ENCODE data around the gene ABCA7.

ABCA7 gene

DNA sequence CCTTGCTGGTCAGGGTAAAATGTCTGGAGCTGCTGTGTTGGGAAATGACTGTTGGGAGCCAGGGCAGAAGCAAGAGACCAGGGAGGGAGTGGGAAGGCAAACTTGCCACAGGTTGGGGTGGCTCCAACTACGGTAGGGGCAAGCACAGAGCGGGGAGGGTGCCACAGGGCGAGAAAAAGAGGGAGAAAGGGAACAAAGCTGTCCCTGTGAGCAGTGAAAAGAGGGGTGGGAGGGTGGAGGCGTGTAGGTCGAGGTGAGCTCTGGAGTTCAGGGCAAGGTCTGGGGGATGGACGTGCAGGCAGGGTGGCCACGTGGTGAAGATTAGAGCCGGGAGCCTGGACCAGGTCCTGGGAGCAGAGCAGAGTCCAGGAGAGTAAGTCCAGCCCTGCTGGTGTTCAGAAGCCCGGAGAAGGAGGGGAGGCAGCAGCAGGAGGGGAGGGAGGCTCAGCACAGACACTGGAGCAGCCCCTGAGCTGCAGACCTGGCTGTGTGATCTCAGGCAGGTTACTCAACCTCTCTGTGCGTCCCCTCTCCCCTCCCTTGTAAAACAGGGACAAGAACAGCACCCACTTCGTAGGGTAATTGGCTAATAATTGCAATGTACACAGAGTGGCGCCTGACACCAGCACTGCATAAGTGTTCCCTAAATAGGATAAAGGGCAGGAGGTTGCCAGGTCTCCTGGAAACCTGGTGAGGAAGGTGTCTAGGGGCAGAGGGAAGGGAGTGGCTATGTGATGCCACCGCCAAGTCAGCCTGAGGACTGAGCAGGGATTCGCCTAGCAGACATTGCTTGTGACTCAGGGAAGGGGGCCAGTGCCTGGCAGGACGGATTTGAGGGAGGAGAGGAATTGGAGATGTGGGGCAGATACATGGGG lies 58.5 kb downstream of the ABCA7 start:
- no peaks in the 10 kb centered on the region for H3K9me3 ChIP-seq (ENCODE audit: control insufficient read depth, low read length)
- H3K27me3 ChIP-seq (ENCODE audit: control insufficient read depth, insufficient read depth, low read length): no peaks in the 10 kb centered on the region
- peak overlapping the region; percentile 51 for H3K9ac ChIP-seq (ENCODE audit: low read length)
- H3K4me1 ChIP-seq (ENCODE audit: control insufficient read depth, insufficient read depth, low read length): peaks cover 60% of the 10 kb centered on the region
- H3K36me3 ChIP-seq (ENCODE audit: control insufficient read depth, insufficient read depth, low read length): no peaks in the 10 kb centered on the region
- no peak overlapping the region for H3K4me3 ChIP-seq (ENCODE audit: low read length)

DNA sequence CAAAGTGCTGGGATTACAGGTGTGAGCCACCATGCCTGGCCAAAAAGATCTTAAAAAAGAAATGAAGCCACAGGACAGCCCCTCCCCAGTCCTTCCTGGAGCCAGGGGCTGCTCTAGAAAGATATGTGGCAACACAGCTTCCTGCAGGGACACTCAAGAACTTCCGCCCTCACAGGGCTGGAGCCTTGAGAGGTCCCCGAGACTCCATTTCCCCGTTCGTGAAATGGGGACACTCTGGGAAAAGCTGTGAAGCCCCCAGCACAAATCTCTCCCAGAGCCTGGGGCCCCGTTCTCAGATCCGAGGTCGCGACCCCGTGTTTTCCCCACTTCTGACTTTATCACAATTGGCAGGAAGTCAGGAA lies 61.4 kb downstream of the ABCA7 start:
- Histone ChIP-seq H3K9me3 (ENCODE audit: control insufficient read depth, low read length) (no peaks in the 10 kb centered on the region), H3K27me3 (ENCODE audit: control insufficient read depth, insufficient read depth, low read length) (no peaks in the 10 kb centered on the region), H3K9ac (ENCODE audit: low read length) (peak overlapping the region; percentile 19), H3K36me3 (ENCODE audit: control insufficient read depth, insufficient read depth, low read length) (no peaks in the 10 kb centered on the region), H3K4me1 (ENCODE audit: control insufficient read depth, insufficient read depth, low read length) (peaks cover 54% of the 10 kb centered on the region), H3K4me3 (ENCODE audit: low read length) (no peak overlapping the region)

GRCh38 chr19:1102407-1103131 lies 62.7 kb downstream of the ABCA7 start:
- no peaks in the 10 kb centered on the region for H3K36me3 ChIP-seq (ENCODE audit: control insufficient read depth, insufficient read depth, low read length)
- no peaks in the 10 kb centered on the region for H3K27me3 ChIP-seq (ENCODE audit: control insufficient read depth, insufficient read depth, low read length)
- H3K9me3 ChIP-seq (ENCODE audit: control insufficient read depth, low read length): no peaks in the 10 kb centered on the region
- H3K9ac ChIP-seq (ENCODE audit: low read length): peak overlapping the region; percentile 11
- H3K4me3 ChIP-seq (ENCODE audit: low read length): no peak overlapping the region
- peaks cover 62% of the 10 kb centered on the region for H3K4me1 ChIP-seq (ENCODE audit: control insufficient read depth, insufficient read depth, low read length)

DNA sequence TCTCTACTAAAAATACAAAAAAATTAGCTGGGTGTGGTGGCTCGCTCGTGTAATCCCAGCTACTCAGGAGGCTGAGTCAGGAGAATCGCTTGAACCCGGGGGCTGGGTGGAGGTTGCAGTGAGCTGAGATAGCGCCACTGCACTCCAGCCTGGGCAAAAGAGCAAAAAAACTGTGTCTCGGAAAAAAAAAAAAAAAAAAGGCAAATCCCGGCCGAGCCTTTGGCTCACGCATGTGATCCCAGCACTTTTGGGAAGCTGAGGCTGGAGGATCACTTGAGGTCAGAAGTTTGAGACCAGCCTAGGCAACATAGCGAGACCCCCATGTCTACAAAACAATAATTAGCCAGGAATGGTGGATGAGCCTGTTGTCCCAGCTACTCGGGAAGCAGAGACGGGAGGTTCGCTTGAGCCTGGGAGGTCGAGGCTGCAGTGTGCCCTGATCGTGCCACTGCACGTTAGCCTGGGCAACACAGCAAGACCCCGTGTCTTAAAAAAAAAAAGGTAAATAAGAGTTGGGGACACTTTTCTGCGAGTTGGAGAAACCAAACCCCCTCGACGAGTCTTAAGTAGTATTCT lies 63.3 kb downstream of the ABCA7 start:
- no peaks in the 10 kb centered on the region for H3K9me3 ChIP-seq (ENCODE audit: control insufficient read depth, low read length)
- no peaks in the 10 kb centered on the region for H3K27me3 ChIP-seq (ENCODE audit: control insufficient read depth, insufficient read depth, low read length)
- H3K4me3 ChIP-seq (ENCODE audit: low read length): no peak overlapping the region
- H3K4me1 ChIP-seq (ENCODE audit: control insufficient read depth, insufficient read depth, low read length): peaks cover 55% of the 10 kb centered on the region
- peak overlapping the region; percentile 11 for H3K9ac ChIP-seq (ENCODE audit: low read length)
- H3K36me3 ChIP-seq (ENCODE audit: control insufficient read depth, insufficient read depth, low read length): no peaks in the 10 kb centered on the region

GRCh38 chr19:1103708-1104310 lies 63.9 kb downstream of the ABCA7 start, which contains the start of gene GPX4:
TSS of gene GPX4 (plus strand) at chr19:1103994. CDS start at chr19:1104044, 50 bp downstream.
- no peak within 1 kb of the TSS for H3K4me3 ChIP-seq (ENCODE audit: low read length)
- H3K9me3 ChIP-seq (ENCODE audit: control insufficient read depth, low read length): no peaks in the 10 kb centered on the region
- H3K9ac ChIP-seq (ENCODE audit: low read length): peak within 1 kb of the TSS; percentile 59
- H3K4me1 ChIP-seq (ENCODE audit: control insufficient read depth, insufficient read depth, low read length): peaks cover 49% of the 10 kb centered on the region
- no peaks in the 10 kb centered on the region for H3K36me3 ChIP-seq (ENCODE audit: control insufficient read depth, insufficient read depth, low read length)
- no peaks in the 10 kb centered on the region for H3K27me3 ChIP-seq (ENCODE audit: control insufficient read depth, insufficient read depth, low read length)

DNA sequence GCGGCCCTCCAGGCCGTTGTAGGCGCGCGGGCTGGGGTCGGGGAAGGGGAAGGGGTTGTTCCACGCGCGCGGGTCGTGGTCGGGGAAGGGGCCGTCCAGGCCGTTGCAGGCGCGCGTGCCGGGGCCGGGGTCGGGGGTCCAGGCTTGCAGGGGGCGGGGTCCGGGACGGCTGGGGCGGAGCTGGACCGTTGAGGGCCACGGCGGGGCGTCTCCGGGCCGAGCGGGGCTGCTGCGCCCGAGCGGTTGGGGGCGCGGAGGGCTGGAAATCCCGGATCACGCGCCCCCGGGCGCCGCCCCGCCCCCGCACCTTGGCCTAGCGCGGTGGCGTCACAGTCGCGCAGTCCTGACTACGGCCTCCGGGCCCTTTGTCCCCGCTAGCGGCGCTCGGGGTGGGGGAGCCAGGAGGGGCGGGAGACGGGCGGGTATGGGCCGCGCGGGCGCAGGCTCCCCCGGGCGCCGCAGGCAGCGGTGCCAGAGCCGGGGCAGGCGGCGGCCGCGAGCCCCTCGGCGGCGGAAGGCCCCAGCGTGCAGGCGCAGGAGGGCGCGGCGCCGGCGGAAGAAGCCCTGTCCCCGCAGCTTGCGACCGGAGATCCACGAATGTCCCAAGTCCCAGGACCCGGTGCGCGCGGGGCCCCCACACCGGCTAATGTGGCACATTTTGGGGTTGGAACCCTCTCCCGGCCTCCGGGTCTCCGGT lies 64.6 kb downstream of the ABCA7 start:
- Histone ChIP-seq H3K9me3 (ENCODE audit: control insufficient read depth, low read length) (no peaks in the 10 kb centered on the region), H3K9ac (ENCODE audit: low read length) (peak overlapping the region; percentile 59), H3K27me3 (ENCODE audit: control insufficient read depth, insufficient read depth, low read length) (no peaks in the 10 kb centered on the region), H3K4me1 (ENCODE audit: control insufficient read depth, insufficient read depth, low read length) (peaks cover 44% of the 10 kb centered on the region), H3K36me3 (ENCODE audit: control insufficient read depth, insufficient read depth, low read length) (no peaks in the 10 kb centered on the region), H3K4me3 (ENCODE audit: low read length) (no peak overlapping the region)

- Histone ChIP-seq H3K4me3 (ENCODE audit: low read length) (no peak overlapping the region), H3K36me3 (ENCODE audit: control insufficient read depth, insufficient read depth, low read length) (no peaks in the 10 kb centered on the region), H3K9me3 (ENCODE audit: control insufficient read depth, low read length) (no peaks in the 10 kb centered on the region), H3K27me3 (ENCODE audit: control insufficient read depth, insufficient read depth, low read length) (no peaks in the 10 kb centered on the region), H3K4me1 (ENCODE audit: control insufficient read depth, insufficient read depth, low read length) (peaks cover 44% of the 10 kb centered on the region), H3K9ac (ENCODE audit: low read length) (peak overlapping the region; percentile 55)
Observed at GRCh38 chr19:1105008-1105872, 65.3 kb downstream of the ABCA7 start.

- no peaks in the 10 kb centered on the region for H3K9me3 ChIP-seq (ENCODE audit: control insufficient read depth, low read length)
- no peak overlapping the region for H3K9ac ChIP-seq (ENCODE audit: low read length)
- no peaks in the 10 kb centered on the region for H3K27me3 ChIP-seq (ENCODE audit: control insufficient read depth, insufficient read depth, low read length)
- no peak overlapping the region for H3K4me3 ChIP-seq (ENCODE audit: low read length)
- H3K36me3 ChIP-seq (ENCODE audit: control insufficient read depth, insufficient read depth, low read length): no peaks in the 10 kb centered on the region
- H3K4me1 ChIP-seq (ENCODE audit: control insufficient read depth, insufficient read depth, low read length): peaks cover 44% of the 10 kb centered on the region
Observed at GRCh38 chr19:1105873-1106840, 66.2 kb downstream of the ABCA7 start.

GRCh38 chr19:1106841-1107660 lies 67.1 kb downstream of the ABCA7 start:
- Histone ChIP-seq H3K9ac (ENCODE audit: low read length) (no peak overlapping the region), H3K4me1 (ENCODE audit: control insufficient read depth, insufficient read depth, low read length) (peaks cover 35% of the 10 kb centered on the region)

More at GRCh38 chr19:1106841-1107660, 67.1 kb downstream of the ABCA7 start:
- no peaks in the 10 kb centered on the region for H3K36me3 ChIP-seq (ENCODE audit: control insufficient read depth, insufficient read depth, low read length)
- no peaks in the 10 kb centered on the region for H3K27me3 ChIP-seq (ENCODE audit: control insufficient read depth, insufficient read depth, low read length)
- no peak overlapping the region for H3K4me3 ChIP-seq (ENCODE audit: low read length)
- H3K9me3 ChIP-seq (ENCODE audit: control insufficient read depth, low read length): no peaks in the 10 kb centered on the region

Data from mucosa of stomach (tissue), 1 donor.